ENCODE data around the gene CCDC124.
"Not testable (repeated sequence)": the region's sequence is repeated elsewhere in the genome, so short reads cannot be mapped to it uniquely, and the experiment has no call there.

Gene CCDC124, protein sequence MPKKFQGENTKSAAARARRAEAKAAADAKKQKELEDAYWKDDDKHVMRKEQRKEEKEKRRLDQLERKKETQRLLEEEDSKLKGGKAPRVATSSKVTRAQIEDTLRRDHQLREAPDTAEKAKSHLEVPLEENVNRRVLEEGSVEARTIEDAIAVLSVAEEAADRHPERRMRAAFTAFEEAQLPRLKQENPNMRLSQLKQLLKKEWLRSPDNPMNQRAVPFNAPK

DNA sequence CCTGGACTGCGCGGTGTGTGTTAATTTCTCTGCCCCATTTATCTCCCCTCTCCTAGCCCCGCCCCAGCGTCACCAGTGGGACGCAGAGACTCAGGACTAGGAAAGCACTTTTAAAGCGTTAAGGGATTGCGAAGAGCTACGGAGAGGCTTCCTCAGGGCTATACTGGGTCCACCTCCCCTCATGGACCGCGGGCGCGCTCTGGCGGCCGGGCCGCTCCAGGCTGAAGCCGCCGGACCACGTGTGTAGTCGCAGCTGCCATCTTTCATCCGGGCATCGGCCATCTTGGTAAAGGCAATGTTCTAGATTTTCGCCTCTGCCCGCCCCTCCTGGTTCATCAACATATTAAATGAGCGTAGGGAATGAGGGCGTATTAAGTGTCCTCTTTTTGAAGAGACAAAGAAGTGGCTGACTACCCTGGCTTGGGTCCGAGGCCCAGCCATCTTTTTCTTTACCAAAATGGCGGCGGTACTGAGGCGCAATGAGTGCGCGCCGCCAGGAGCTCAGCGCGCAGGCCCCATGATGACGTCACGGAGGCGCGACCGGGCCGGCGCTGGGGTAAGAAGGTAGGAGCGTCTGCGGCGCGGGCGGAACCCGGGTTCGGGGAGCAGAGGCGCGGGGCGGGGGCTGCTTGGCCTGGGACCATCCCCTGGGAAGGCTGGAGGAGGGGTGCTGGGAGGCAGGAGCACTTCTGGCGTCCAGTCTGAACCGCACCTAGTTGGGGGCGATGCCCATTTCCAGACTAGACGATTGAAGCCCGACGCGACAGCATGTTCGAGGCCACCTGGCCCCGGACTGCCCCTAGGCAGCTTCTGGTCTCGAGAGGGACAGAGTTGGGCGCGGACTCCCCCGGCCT, at the start of gene CCDC124:
Gene CCDC124, plus strand, starts transcription at position 531 of the 854 bp plus-strand sequence. CDS start 3,406 bp downstream, outside the sequence.
- DNase-seq, result peak; percentile 91

DNA sequence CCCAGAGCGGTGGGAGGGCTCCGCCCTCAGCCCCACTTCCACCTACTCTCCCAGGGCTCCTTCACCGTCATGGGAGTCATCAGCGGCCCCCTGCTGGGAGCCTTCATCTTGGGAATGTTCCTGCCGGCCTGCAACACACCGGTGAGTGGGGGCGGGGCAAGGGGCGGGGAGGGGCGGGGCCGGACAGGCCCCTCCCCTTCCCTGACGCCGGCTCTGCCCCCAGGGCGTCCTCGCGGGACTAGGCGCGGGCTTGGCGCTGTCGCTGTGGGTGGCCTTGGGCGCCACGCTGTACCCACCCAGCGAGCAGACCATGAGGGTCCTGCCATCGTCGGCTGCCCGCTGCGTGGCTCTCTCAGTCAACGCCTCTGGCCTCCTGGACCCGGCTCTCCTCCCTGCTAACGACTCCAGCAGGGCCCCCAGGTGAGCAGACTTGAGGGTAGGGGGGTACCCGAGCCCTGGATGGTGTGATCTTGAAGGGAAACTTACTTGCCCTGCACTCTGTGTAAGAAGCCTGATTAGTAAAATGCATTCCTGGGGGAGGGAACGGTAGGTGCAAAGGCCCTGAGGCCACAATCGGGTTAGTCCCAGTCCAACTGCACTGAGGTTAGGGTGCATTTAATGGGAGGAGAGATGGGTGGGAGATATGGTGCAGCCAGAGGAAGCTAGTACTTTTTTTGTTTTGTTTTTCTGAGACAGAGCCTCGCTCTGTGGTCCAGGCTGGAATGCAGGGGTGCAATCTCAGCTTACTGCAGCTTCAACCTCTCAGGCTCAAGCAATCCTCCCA, 49.0 kb upstream of the CCDC124 start:
- no peak for DNase-seq

DNA sequence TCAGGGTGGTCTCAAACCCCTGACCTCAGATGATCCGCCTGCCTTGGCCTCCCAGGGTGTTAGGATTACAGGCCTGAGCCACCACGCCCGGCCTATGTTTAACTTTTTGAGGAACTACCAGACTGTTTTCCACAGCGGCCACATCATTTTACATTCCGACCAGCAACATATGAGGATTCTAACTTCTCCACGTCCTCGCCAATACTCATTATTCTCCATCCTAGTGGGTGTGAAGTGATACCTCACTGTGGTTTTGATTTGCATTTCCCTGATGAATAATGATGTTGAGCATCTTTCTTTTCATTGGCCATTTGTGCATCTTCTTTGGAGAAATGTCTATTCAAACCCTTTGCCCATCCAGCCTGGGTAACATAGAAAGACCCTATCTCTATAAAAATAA, 46.3 kb upstream of the CCDC124 start:
- no peak for DNase-seq

DNA sequence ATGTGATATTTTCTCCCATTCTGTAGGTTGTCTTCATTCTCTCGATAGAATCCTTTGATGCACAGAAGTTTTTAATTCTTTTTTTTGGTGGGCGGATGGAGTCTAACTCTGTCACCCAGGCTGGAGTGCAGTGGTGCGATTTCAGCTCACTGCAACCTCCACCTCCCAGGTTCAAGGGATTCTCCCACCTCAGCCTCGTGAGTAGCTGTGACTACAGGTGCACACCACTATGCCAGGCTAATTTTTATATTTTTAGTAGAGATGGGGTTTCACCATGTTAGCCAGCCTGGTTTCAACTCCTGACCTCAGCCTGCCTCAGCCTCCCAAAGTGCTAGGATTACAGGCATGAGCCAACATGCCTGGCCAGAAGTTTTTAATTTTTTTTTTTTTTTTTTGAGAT, 45.6 kb upstream of the CCDC124 start:
- not testable (repeated sequence) for DNase-seq

DNA sequence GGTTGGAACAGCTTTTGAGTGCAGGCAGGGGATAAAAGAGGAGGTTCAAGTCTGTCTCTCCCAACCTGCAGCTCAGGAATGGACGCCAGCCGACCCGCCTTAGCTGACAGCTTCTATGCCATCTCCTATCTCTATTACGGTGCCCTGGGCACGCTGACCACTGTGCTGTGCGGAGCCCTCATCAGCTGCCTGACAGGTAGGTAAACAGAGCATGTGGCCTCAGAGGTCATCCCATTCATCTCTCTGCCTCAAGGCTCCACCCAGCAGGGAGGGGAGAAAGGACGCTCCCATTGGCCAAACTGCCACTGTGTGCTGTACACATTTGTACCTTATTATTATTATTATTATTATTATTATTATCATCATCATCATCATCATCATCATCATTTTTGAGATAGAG, 44.6 kb upstream of the CCDC124 start:
- DNase-seq, result no peak

DNA sequence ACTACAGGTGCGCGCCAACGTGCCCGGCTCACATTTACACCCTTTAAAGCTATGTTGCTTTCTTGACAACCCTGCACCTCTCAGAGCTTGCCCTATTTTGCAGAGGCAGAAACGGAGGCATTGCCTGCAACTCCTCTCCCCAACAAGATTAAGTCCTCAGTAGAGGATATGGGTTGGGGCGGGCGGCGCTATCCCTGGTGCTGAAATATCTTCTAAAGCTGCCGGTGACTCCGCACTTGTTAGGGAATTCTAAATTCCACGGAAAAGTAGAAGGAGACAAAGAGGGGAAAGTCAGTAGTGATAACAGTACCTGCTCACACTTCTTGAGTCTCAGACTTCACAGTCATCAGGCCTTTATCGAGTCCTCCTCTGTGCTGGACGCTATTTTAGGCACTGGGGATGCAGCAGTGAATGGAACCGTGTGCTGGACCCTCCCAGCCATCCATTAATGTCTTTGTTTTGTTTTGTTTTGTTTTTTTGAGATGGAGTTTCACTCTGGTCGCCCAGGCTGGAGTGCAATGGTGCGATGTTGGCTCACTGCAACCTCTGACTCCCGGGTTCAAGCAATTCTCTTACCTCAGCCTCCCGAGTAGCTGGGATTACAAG, 43.1 kb upstream of the CCDC124 start:
- DNase-seq, result no peak

DNA sequence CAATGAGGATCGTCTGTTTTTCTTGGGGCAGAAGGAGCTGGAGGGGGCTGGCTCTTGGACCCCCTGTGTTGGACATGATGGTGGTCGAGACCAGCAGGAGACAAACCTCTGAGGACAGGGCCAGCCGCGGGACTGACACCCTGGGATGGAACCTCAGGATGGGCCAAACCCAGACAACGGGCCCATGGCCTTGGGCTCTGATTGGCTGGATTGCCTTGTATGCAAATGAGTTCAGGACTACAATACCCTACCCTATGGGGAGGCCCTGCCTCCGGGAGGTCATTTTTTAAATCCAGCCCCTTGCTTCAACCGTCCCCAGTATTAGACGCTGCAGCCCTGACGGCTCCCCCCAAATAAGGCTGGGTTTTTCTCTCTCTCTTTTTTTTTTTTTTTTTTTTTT, 39.0 kb upstream of the CCDC124 start:
- no peak for DNase-seq

DNA sequence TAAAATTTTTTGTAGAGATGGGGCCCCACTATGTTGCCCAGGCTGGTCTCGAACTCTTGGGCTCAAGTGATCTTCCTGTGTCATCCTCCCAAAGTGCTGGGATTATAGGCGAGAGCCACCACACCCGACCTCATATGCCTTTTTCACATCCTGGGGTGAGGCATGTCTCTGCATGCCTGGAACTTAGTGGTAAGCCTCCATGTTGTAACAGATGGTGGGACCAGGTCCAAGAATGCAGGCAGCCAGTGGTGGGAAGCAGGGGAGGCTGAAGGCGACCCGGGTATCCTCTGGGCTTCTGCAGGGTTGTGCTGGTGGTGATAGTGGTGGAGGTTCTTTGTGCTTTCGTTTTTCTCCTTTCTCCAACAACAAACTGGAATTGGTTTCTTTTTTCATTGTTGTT, 30.1 kb upstream of the CCDC124 start:
- no peak for DNase-seq

DNA sequence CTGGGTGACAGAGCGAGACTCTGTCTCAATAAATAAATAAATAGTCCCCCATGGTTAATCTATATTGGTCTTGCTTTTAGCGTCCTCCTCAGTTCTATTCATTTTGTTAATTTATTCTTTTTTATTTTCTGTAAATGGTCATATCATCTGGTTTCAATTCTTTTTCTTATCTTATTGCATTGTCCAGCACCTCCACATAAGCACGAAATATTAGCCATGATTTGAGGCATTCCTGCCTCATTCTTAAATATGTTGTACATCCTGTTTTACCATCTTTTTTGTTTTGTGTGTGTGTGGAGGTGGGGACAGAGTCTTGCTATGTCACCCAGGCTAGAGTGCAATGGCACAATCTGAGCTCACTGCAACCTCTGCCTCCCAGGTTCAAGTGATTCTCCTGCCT, 24.6 kb upstream of the CCDC124 start:
- DNase-seq, result no peak

DNA sequence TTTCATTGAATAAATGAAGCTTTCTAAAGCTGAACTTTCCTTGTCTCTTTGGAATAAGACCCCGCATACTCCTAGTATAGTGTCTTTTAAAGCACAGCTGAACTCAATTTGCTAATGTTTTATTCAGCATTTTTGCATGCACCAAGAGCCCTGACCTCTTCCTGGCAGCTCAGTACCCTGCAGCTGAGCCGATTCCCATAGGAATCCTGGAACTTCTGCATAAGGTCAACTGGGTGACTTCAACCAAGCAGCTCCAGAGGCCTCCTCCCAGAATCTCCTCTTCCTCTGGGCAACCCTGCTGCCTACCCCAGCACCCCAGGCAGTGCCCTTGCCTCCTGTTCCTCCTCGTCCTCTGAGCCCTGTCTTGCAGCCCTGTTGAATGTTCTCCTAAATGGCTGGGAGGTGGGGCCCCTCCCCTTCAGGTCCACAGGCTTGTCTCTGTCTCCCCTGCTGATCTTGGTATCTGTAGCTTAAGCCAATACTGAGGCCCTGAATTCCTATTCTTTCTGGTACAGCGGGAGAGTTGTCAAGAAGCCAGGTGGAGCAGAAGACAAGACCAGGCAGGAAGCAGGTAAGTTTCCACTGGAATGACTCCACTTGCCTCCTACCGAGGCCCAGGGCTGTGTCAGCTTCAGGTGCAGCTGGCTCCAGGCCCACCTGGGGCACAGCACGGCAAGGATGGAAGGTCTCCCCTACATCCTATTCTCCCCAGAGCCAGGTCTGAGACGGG, 23.6 kb upstream of the CCDC124 start:
- DNase-seq, result no peak

DNA sequence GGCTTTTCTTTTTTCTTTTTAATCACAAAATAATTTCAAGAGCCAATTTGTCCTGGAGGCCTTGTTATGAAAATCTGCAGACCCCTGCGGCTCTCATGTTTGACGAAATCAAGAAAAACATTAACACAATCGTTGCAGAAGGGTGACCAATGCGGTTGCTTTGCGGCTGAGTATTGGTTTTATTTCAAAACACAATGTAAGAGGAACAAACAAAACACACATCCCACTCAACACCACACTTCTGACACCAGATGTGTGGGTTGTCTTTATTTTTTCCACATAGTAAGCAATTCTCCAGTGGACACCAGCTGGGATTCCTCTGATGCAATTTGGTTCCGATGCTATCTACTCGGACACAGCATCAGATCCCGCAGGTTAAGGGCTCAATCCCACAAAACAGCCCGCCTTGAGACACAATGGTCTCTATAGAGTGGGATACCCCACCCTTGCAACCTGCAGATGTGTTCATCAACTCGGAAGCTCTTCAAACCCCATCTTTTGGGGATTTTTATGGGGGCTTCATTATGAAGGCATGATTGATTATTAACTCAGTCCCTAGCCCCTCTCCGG, 21.9 kb upstream of the CCDC124 start:
- DNase-seq, result no peak

DNA sequence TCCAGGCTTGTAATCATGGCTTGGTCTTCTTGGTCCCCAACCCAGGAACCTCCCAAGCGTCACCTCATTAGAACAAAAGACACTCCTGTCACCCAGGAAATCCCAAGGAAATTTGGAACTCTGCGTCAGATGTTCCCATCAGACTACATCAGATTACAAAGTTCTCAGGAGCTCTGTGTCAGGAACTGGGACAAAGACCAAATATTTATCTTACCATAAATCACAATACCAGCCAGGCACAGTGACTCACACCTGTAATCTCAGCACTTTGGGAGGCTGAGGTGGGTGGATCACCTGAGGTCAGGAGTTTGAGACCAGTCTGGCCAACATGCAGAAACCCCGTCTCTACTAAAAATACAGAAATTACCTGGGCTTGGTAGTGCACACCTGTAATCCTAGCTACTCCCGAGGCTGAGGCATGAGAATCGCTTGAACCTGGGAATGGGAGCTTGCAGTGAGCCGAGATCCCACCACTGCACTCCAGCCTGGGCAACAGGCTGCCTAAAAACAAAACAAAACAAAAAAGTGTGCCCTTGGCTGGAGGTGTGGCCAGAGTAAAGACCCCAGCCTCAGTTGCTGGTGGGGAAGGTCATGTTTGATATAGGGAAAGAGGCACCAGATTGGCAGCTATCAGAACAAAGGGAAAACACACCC, 16.7 kb upstream of the CCDC124 start:
- no peak for DNase-seq

DNA sequence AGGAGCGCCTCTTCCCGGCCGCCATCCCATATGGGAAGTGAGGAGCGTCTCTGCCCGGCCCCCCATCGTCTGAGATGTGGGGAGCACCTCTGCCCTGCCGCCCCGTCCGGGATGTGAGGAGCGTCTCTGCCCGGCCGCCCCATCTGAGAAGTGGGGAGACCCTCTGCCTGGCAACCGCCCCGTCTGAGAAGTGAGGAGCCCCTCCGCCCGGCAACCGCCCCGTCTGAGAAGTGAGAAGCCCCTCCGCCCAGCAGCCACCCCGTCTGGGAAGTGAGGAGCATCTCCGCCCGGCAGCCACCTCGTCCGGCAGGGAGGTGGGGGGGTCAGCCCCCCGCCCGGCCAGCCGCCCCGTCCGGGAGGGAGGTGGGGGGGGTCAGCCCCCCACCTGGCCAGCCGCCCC, 14.7 kb upstream of the CCDC124 start:
- not testable (repeated sequence) for DNase-seq

DNA sequence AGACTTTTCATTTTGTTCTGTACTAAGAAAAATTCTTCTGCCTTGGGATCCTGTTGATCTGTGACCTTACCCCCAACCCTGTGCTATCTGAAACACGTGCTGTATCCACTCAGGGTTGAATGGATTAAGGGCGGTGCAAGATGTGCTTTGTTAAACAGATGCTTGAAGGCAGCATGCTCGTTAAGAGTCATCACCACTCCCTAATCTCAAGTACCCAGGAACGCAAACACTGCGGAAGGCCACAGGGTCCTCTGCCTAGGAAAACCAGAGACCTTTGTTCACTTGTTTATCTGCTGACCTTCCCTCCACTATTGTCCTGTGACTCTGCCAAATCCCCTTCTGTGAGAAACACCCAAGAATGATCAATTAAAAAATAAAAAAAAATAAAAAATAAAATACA, 13.7 kb upstream of the CCDC124 start:
- not testable (repeated sequence) for DNase-seq

DNA sequence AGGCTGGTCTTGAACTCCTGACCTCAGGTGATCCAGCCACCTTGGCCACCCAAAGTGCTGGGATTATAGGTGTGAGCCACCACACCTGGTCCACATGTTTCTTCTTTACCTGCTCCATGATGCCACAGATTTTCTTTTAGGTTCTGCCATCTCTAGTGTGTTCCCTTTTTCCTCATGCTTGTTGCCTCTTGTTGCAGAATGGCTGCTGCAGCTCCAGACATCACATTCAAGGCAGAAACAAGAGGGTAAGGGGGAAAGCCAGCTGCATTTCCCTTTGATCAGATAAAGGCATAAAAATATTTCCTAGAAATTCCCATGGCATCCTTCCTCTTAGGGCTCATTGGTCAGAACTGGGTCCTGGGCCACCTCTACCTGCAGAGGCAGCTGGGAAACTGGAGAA, 12.3 kb upstream of the CCDC124 start:
- no peak for DNase-seq

DNA sequence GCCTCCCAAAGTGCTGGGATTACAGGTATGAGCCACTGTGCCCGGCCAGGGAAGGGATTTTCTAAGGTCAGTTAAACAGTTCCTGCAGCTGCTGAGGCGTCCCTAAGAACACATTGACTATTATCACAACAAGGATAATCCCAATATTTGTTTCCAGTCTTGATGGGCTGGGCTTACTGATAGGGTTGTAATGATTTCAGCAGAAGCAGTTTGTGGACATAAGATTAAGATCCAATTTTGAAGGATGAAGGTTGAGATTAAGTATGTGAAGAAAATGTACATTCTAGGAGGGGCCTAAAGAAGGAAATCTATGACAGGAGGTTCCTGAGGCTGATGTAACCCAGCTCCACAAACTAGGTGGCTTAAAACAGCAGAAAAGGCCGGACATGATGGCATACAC, 10.7 kb upstream of the CCDC124 start:
- DNase-seq, result no peak

DNA sequence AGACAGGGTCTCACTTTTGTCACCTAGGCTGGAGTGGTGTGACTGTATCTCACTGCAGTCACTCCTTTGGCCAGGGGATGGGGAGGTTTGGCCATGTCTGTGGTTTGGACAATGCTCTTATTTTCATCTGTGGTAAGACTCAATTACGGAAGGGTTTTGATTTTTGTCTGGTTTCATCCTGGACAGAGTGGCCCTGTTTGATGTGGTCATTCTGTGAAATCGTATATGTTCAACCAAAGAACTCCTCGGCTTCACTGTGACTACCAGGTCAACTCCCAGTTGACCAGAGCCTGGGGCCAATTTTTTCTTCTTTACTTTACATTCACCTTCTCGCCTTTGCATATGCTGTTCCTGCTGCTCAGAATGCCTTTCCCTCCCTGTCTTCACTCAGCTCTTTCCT, 6.8 kb upstream of the CCDC124 start:
- DNase-seq, result no peak

DNA sequence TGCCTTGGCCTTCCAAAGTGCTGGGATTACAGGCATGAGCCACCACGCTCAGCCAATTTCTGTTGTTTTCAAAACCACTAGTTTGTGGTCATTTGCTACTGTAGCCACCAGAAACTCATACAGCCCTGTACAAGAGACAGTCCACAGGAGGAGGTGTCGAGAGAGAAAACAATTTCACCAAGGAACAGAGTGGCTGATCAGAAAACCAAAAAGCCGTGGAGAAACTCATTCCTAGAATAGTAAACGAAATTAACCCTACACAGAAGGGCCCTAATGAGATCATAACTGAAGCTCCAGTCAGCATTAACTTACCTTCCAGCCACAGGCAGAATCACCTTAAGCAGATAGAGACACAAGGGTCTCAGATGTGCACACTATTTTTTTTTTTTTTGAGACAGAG, 3.8 kb upstream of the CCDC124 start:
- no peak for DNase-seq

DNA sequence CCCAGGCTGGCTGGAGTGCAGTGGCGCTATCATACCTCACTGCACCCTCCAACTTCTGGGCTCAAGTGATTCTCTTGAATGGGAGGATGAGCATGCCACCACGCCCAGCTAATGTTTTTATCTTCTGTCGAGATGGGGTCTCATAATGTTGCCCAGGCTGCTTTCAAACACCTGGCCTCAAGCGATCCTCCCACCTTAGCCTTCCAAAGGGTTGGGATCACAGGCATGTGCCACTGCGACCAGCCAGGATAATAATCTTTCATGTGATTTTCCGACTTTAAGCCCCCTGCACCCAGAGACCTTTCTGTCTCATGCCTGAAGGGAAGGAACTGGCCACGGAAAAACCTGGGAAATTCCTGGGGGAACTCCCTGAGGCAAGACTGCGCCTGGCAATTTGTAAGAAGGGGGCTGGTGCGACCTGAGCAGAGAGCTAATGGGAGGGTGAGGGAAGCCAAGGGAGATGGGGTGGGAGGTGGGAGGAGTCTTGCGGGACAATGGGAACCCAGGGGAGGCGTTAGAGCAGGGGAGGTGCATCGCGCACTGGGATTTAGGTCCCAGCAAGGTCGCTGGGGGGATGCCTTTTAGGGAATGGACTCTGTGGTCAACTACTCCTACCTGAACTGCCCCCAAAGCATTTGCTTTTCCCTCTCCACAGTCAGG, 1.2 kb upstream of the CCDC124 start:
- no peak for DNase-seq

DNA sequence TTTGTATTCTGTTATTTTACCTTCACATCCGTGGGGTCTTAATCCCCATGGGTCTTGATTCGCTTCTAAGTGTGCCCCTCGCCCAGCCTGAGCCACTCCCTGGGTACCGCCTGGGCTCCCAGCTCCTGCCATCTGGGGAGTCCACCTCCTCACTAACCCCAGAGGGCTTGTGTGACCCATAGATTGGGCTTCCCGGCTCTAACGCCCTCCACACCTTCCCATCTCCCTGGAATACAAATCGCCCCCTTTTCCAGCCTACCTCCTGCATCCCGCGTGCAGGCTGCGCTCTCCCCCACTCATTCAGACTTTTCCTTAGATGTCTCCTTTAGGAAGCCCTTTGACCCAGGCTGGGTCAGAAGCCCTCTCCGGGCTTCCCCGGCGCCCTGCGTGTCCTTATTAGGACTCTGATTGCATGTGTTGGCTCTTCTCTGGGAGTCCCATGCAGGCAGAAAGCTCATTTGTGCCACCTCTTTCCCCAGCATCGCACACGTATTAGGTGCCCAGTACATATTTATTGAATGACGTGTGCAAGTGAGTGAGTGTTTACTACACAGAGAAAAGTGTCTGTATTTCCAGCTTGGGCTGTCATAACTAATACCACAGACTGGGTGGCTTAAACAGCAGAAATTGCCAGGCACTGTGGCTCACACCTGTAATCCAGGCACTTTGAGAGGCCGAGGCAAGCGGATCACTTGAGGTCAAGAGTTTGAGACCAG, 757 bp downstream of the CCDC124 start:
- DNase-seq, result no peak

All from activated CD4-positive, alpha-beta T cell treated with anti-CD3 and anti-CD28 coated beads for 1 hour (primary cell).